Neural progenitor cell (in vitro differentiated cells): Measurements from ENCODE around the gene HMOX2. TPM values are rescaled to one million over a fixed set of nuclear protein-coding genes. Genes with fewer than 3 reads are reported as not detected.

Experiments
- DNase-seq: peaks from one replicate; pipeline ENCODE4 v3.0.0-alpha.2; 2016; ENCODE audit warnings: low spot score
- H2AFZ ChIP-seq: fragments of 200-600 bp; sonication (generic); replicated peaks from 2 replicates; pipeline ENCODE4 v1.6.1; 2016; ENCODE audit warnings: antibody characterized with exemption
- H3F3A ChIP-seq: fragments of 200-600 bp; sonication (generic); 2 replicates; pipeline ENCODE4 v1.6.1; 2016; ENCODE audit warnings: antibody characterized with exemption, low read depth
- H3K27ac ChIP-seq: fragments of 200-600 bp; sonication (generic); 2 replicates; pipeline ENCODE4 v1.5.1; 2016; ENCODE audit warnings: mild to moderate bottlenecking
- H3K27me3 ChIP-seq: fragments of 200-600 bp; sonication (generic); 2 replicates; pipeline ENCODE4 v1.6.1; 2016; ENCODE audit warnings: mild to moderate bottlenecking, moderate library complexity
- H3K36me3 ChIP-seq: fragments of 200-600 bp; sonication (generic); 2 replicates; pipeline ENCODE4 v1.5.1; 2016
- H3K4me1 ChIP-seq: fragments of 200-600 bp; sonication (generic); 2 replicates; pipeline ENCODE4 v1.6.1; 2016; ENCODE audit warnings: mixed run types
- H3K4me2 ChIP-seq: fragments of 200-600 bp; sonication (generic); 2 replicates; pipeline ENCODE4 v1.6.1; 2016
- H3K4me3 ChIP-seq: fragments of 200-600 bp; sonication (generic); 2 replicates; pipeline ENCODE4 v1.5.1; 2016
- H3K79me2 ChIP-seq: fragments of 200-600 bp; sonication (generic); 2 replicates; pipeline ENCODE4 v1.6.1; 2016; ENCODE audit warnings: low read depth
- H3K9ac ChIP-seq: fragments of 200-600 bp; sonication (generic); 2 replicates; pipeline ENCODE4 v1.6.1; 2016
- H3K9me3 ChIP-seq: fragments of 200-600 bp; sonication (generic); 2 replicates; pipeline ENCODE4 v1.5.1; 2016; ENCODE audit warnings: low read depth
- H4K20me1 ChIP-seq: fragments of 200-600 bp; sonication (generic); 2 replicates; pipeline ENCODE4 v1.6.1; 2016; ENCODE audit warnings: low read depth
- H3K27ac Mint-ChIP-seq: 3 replicates; pipeline ENCODE4 v1.8.0; 2021; ENCODE audit warnings: mixed read lengths
- H3K27me3 Mint-ChIP-seq: 2 replicates; pipeline ENCODE4 v1.8.0; 2022; ENCODE audit warnings: low read depth, mild to moderate bottlenecking, inconsistent platforms, moderate library complexity, mixed read lengths; ENCODE audit not compliant: insufficient read depth
- H3K36me3 Mint-ChIP-seq: 3 replicates; pipeline ENCODE4 v1.8.0; 2021; ENCODE audit warnings: mixed read lengths
- H3K4me1 Mint-ChIP-seq: 3 replicates; pipeline ENCODE4 v1.8.0; 2021; ENCODE audit warnings: mixed read lengths
- H3K4me3 Mint-ChIP-seq: 3 replicates; pipeline ENCODE4 v1.8.0; 2021; ENCODE audit warnings: mild to moderate bottlenecking, moderate library complexity, mixed read lengths
- H3K9me3 Mint-ChIP-seq: 3 replicates; pipeline ENCODE4 v1.8.0; 2020; ENCODE audit warnings: mixed read lengths
- CTCF ChIP-seq: fragments of 200-600 bp; sonication (generic); IDR thresholded peaks from 2 replicates; pipeline ENCODE4 v1.5.1; 2017; ENCODE audit warnings: antibody characterized with exemption, mild to moderate bottlenecking
- EZH2 ChIP-seq: fragments of 200-600 bp; sonication (generic); IDR thresholded peaks from 2 replicates; pipeline ENCODE4 v1.6.1; 2017; ENCODE audit warnings: antibody characterized with exemption, mild to moderate bottlenecking, moderate library complexity
- EZH2phosphoT487 ChIP-seq: fragments of 200-600 bp; sonication (generic); IDR thresholded peaks from 2 replicates; pipeline ENCODE4 v1.6.1; 2017; ENCODE audit warnings: antibody characterized with exemption
- total RNA-seq: library from RNA; depleted of rRNA; stranded (reverse); fragments of >200 nt; gene quantifications from 2 replicates; pipeline ENCODE4 v1.2.3, GENCODE V29; 2015; ENCODE audit warnings: low replicate concordance

The HMOX2 gene
- total RNA-seq, 1 donor from 2014 or later = 20.3 TPM

GRCh38 chr16:4544473-4544872 lies 68.3 kb downstream of the HMOX2 start:
- H3K9me3 Mint-ChIP-seq = peaks cover 11% of the 10 kb centered on the region
- H4K20me1 ChIP-seq = no peaks in the 10 kb centered on the region
- no peak overlapping the region for H3K27ac ChIP-seq
- H3K4me1 ChIP-seq = no peaks in the 10 kb centered on the region
- H3K79me2 ChIP-seq = no peaks in the 10 kb centered on the region
- TF ChIP-seq CTCF = no peak
- TF ChIP-seq EZH2 = no peak
- H3K36me3 ChIP-seq = no peaks in the 10 kb centered on the region
- no peak overlapping the region for H3K9ac ChIP-seq
- no peak for DNase-seq
- H2AFZ ChIP-seq = no peak overlapping the region
- peaks cover 8% of the 10 kb centered on the region for H3K36me3 Mint-ChIP-seq
- peaks cover 2% of the 10 kb centered on the region for H3K4me1 Mint-ChIP-seq
- no peak overlapping the region for H3K4me3 ChIP-seq
- H3K27ac Mint-ChIP-seq = no peak overlapping the region
- H3K9me3 ChIP-seq = peaks cover 2% of the 10 kb centered on the region
- peaks cover 2% of the 10 kb centered on the region for H3K27me3 Mint-ChIP-seq
- no peak overlapping the region for H3K4me2 ChIP-seq
- no peaks in the 10 kb centered on the region for H3F3A ChIP-seq
- H3K27me3 ChIP-seq = peaks cover 8% of the 10 kb centered on the region
- H3K4me3 Mint-ChIP-seq = no peak overlapping the region

GRCh38 chr16:4548124-4548523 lies 71.9 kb downstream of the HMOX2 start:
- no peak overlapping the region for H3K4me3 ChIP-seq
- TF ChIP-seq CTCF (no peak), EZH2 (no peak), EZH2phosphoT487 (no peak)
- no peaks in the 10 kb centered on the region for H3F3A ChIP-seq
- H3K36me3 ChIP-seq = no peaks in the 10 kb centered on the region
- H2AFZ ChIP-seq = no peak overlapping the region
- DNase-seq = no peak
- no peaks in the 10 kb centered on the region for H3K4me1 ChIP-seq
- no peaks in the 10 kb centered on the region for H3K27me3 ChIP-seq
- H3K27ac ChIP-seq = no peak overlapping the region
- no peaks in the 10 kb centered on the region for H3K79me2 ChIP-seq
- H3K27me3 Mint-ChIP-seq = peaks cover 2% of the 10 kb centered on the region
- H3K9me3 ChIP-seq = no peaks in the 10 kb centered on the region
- H4K20me1 ChIP-seq = no peaks in the 10 kb centered on the region
- no peaks in the 10 kb centered on the region for H3K9me3 Mint-ChIP-seq
- H3K4me3 Mint-ChIP-seq = no peak overlapping the region
- H3K9ac ChIP-seq = no peak overlapping the region
- peaks cover 2% of the 10 kb centered on the region for H3K4me1 Mint-ChIP-seq
- H3K4me2 ChIP-seq = no peak overlapping the region
- no peaks in the 10 kb centered on the region for H3K36me3 Mint-ChIP-seq
- no peak overlapping the region for H3K27ac Mint-ChIP-seq

- H2AFZ ChIP-seq = no peak overlapping the region
- H3K27ac Mint-ChIP-seq = peak overlapping the region; percentile 90
Measured at GRCh38 chr16:4550591-4550990, 74.4 kb downstream of the HMOX2 start.

More at GRCh38 chr16:4550591-4550990, 74.4 kb downstream of the HMOX2 start:
- Histone ChIP-seq H4K20me1 (no peaks in the 10 kb centered on the region), H3K9ac (no peak overlapping the region), H3K36me3 (no peaks in the 10 kb centered on the region), H3K4me2 (no peak overlapping the region), H3K27ac (no peak overlapping the region), H3K27me3 (no peaks in the 10 kb centered on the region), H3F3A (no peaks in the 10 kb centered on the region), H3K79me2 (no peaks in the 10 kb centered on the region), H3K9me3 (no peaks in the 10 kb centered on the region), H3K4me3 (no peak overlapping the region), H3K4me1 (no peaks in the 10 kb centered on the region)
- no peak for DNase-seq
- no peaks in the 10 kb centered on the region for H3K36me3 Mint-ChIP-seq
- H3K4me1 Mint-ChIP-seq = peaks cover 2% of the 10 kb centered on the region
- H3K9me3 Mint-ChIP-seq = no peaks in the 10 kb centered on the region
- H3K4me3 Mint-ChIP-seq = no peak overlapping the region
- peaks cover 2% of the 10 kb centered on the region for H3K27me3 Mint-ChIP-seq
- TF ChIP-seq EZH2 = no peak
- no peak for TF ChIP-seq CTCF
- TF ChIP-seq EZH2phosphoT487 = no peak
